NB4 (cell line): ENCODE measurements around the gene KERA.

ENCODE experiments used
- DNase-seq: peaks from one replicate; pipeline ENCODE4 v3.0.0; 2010; ENCODE audit warnings: low read depth
- H3K4me3 ChIP-seq: one replicate; pipeline ENCODE4 v1.5.1; 2011; ENCODE audit warnings: mild to moderate bottlenecking, low read depth, low read length, moderate library complexity
- MYC ChIP-seq: IDR thresholded peaks from 2 replicates; pipeline ENCODE4 v1.6.1; 2011; ENCODE audit warnings: low read depth, low read length
- POLR2A ChIP-seq: IDR thresholded peaks from 2 replicates; pipeline ENCODE4 v1.6.1; 2011; ENCODE audit warnings: mild to moderate bottlenecking; ENCODE audit not compliant: insufficient read length; ENCODE audit errors: extremely low read depth
- TF ChIP-seq, protein P1 (sequence below): IDR thresholded peaks from 2 replicates; pipeline ENCODE4 v1.6.1; 2011; ENCODE audit warnings: low read depth, low read length
- TF ChIP-seq, protein P2 (sequence below): IDR thresholded peaks from one replicate; pipeline ENCODE4 v1.5.1; 2012; ENCODE audit warnings: low read depth, low read length

KERA gene

DNA sequence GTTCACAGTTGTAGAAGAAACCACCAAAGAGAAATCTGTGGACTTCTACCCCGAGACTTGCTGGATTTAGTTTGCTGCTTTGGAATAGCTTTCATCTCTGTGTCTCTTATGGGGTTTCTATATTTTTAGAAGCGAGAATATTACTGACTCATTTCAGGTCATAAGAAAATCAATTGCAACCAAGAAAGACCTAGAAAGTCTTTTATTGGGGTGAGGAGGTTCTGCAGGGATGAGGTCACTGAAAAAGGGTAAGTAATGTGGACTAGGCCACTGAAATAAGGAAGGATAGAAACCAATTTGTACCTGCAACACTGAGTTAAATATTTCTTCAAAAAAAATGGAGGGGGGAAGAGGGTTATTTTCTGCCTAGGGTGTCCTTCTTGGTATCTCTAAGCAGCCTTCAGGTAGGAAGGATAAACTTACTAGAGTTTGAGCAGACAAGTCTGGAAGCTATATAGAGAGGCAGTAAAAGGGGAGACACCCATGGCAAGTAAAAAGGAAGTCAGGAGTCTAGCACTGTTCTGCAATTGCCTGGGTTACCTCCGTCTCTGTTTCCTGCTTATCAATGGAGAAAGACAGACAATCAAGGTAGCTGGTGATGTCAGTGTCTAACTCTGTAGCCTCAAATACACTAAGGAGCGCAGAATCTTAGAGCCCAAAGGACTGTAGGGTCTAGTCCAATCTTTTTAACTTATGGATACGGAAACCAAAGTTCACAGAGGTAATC is 19.6 kb upstream of the KERA start:
- no peak for DNase-seq
- TF ChIP-seq POLR2A, result no peak
- no peak overlapping the region for H3K4me3 ChIP-seq

DNA sequence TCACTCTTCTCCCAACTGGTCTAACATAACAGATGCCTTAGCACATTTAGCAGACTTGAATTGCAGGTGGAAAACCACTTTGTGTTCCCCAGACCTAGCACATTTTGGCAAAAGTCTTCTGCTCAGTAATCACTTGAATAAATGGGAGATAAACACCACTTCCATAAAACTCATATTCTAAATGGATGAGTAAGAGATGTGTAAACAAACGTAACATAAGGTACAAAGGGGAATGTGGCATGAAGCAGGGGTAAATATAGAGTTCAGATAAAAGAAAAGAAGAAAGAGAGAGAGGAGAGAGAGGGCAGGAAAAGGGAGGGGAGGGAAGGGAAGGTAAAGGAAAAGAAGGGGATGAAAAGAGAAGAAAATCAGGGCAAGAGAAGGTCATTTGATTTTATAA is 17.0 kb upstream of the KERA start:
- TF ChIP-seq, protein P1, sequence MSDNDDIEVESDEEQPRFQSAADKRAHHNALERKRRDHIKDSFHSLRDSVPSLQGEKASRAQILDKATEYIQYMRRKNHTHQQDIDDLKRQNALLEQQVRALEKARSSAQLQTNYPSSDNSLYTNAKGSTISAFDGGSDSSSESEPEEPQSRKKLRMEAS, result no peak
- no peak for TF ChIP-seq MYC
- TF ChIP-seq, protein P2, sequence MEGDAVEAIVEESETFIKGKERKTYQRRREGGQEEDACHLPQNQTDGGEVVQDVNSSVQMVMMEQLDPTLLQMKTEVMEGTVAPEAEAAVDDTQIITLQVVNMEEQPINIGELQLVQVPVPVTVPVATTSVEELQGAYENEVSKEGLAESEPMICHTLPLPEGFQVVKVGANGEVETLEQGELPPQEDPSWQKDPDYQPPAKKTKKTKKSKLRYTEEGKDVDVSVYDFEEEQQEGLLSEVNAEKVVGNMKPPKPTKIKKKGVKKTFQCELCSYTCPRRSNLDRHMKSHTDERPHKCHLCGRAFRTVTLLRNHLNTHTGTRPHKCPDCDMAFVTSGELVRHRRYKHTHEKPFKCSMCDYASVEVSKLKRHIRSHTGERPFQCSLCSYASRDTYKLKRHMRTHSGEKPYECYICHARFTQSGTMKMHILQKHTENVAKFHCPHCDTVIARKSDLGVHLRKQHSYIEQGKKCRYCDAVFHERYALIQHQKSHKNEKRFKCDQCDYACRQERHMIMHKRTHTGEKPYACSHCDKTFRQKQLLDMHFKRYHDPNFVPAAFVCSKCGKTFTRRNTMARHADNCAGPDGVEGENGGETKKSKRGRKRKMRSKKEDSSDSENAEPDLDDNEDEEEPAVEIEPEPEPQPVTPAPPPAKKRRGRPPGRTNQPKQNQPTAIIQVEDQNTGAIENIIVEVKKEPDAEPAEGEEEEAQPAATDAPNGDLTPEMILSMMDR, result no peak
- no peak for TF ChIP-seq POLR2A
- no peak for DNase-seq
- no peak overlapping the region for H3K4me3 ChIP-seq

DNA sequence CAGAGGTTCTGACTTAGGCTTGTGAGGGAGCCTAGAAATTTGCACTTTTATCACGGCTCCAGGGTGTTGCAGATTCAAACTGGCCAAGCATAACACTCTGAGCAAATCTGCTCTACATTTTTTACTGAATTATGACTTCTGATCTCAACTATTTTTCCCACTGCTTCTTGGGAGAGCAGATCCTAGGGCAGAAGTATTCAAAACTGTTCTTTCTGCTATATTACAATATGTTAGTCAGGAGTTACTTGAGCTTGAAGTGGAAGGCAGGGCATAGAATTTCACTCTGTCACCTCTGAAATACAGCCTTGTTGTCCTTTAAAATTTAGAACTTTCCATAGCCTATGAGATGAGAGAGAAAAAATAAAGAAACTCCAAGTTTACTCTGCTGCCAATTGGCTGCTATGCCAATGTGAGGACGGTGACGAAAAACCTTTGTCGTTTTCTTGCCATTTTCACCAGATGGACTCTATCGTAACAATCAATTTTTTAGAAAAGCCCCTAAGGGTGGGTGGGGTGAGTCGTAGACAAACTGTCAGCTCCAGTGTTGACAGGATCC is 16.4 kb upstream of the KERA start:
- no peak for DNase-seq
- H3K4me3 ChIP-seq, result no peak overlapping the region
- TF ChIP-seq, protein P2, result no peak
- TF ChIP-seq, protein P1, result no peak
- no peak for TF ChIP-seq MYC
- TF ChIP-seq POLR2A, result no peak

DNA sequence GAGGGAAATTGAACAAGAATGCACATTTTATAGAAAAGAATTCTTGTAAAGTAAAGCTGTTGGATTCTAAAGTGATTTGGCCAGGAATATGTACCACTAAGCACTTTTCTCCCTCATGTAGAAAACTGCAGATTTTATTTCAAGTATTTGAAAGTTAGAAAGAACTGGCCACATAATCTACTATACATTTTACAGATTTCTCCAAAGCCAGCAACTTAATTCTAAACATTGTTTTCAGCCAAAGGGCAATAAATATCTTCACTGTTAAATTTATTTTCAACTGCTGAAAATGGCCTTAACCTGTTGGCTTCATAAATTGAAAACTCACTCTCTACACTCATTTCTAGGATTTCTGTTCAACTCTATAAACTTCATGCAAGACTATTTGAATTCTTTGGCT is 15.6 kb upstream of the KERA start:
- TF ChIP-seq MYC, result no peak
- TF ChIP-seq POLR2A, result no peak
- TF ChIP-seq, protein P1, result no peak
- TF ChIP-seq, protein P2, result no peak
- DNase-seq, result no peak
- H3K4me3 ChIP-seq, result no peak overlapping the region

DNA sequence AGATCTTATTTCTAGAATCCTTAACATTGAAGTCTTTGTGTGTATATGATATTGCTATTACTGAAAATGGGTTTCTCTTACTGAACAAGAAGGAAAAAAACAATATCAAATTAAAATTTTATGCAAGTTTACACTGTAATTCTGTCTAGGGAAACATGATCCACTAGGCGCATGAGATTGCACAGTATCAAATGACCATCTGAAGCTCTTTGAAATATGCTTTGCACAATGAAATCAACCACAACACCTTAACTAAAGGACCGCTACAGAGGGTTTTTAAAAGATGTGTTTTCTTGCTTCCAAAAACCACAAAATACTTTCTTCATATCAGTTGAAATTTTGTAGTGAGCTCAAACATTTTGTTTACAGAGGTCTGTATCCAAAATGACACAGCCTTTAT is 15.1 kb upstream of the KERA start:
- H3K4me3 ChIP-seq, result no peak overlapping the region
- no peak for DNase-seq
- TF ChIP-seq POLR2A, result no peak
- TF ChIP-seq MYC, result no peak
- TF ChIP-seq, protein P2, result no peak
- TF ChIP-seq, protein P1, result no peak

DNA sequence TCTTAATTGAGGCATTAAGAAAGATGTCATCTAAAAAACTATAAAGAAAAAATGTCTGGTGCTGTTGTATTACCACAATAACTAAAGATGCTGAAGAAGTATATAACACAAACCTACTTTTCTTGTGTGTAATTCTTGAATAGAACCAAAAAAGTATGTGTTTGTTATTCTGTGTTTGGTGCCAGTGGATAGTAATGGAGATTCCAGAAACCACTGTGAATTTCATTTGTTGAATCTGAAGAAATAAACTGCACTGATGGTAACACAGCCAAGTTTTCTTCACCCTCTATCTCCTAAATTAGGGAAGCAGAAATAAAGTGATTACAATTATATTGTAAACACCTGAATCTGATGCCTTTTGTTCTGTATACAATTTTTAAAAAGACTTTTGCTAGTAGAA is 13.1 kb upstream of the KERA start:
- DNase-seq, result no peak
- TF ChIP-seq MYC (no peak), POLR2A (no peak)
- TF ChIP-seq, protein P1, result no peak
- TF ChIP-seq, protein P2, result no peak
- H3K4me3 ChIP-seq, result no peak overlapping the region
